Activated naive CD8-positive, alpha-beta T cell treated with anti-CD3 and anti-CD28 coated beads for 36 hours (primary cell): ENCODE measurements around the gene BBLN. TPM values are rescaled to one million over a fixed set of nuclear protein-coding genes. Genes with fewer than 3 reads are reported as not detected.

Experiments
- DNase-seq: peaks from one replicate; pipeline ENCODE4 v3.0.0; 2021
- H3K27ac Mint-ChIP-seq: one replicate; pipeline ENCODE4 v1.8.0; 2022; ENCODE audit warnings: mild to moderate bottlenecking, moderate library complexity, mixed read lengths
- H3K27me3 Mint-ChIP-seq: one replicate; pipeline ENCODE4 v1.8.0; 2022; ENCODE audit warnings: mild to moderate bottlenecking, mixed read lengths
- H3K36me3 Mint-ChIP-seq: one replicate; pipeline ENCODE4 v1.8.0; 2021; ENCODE audit warnings: mild to moderate bottlenecking, mixed read lengths
- H3K4me1 Mint-ChIP-seq: one replicate; pipeline ENCODE4 v1.8.0; 2021; ENCODE audit warnings: mixed read lengths
- H3K4me3 Mint-ChIP-seq: one replicate; pipeline ENCODE4 v1.8.0; 2022; ENCODE audit warnings: mild to moderate bottlenecking, moderate library complexity, mixed read lengths
- H3K9me3 Mint-ChIP-seq: one replicate; pipeline ENCODE4 v1.8.0; 2022; ENCODE audit warnings: mixed read lengths
- total RNA-seq, 2 experiments: library from RNA; stranded (reverse); gene quantifications; one replicate each; pipeline ENCODE4 v1.2.3, GENCODE V29; 2021

The BBLN gene
- total RNA-seq, 2 experiments from 2014 or later, result 74.1 to 77.3 TPM

DNA sequence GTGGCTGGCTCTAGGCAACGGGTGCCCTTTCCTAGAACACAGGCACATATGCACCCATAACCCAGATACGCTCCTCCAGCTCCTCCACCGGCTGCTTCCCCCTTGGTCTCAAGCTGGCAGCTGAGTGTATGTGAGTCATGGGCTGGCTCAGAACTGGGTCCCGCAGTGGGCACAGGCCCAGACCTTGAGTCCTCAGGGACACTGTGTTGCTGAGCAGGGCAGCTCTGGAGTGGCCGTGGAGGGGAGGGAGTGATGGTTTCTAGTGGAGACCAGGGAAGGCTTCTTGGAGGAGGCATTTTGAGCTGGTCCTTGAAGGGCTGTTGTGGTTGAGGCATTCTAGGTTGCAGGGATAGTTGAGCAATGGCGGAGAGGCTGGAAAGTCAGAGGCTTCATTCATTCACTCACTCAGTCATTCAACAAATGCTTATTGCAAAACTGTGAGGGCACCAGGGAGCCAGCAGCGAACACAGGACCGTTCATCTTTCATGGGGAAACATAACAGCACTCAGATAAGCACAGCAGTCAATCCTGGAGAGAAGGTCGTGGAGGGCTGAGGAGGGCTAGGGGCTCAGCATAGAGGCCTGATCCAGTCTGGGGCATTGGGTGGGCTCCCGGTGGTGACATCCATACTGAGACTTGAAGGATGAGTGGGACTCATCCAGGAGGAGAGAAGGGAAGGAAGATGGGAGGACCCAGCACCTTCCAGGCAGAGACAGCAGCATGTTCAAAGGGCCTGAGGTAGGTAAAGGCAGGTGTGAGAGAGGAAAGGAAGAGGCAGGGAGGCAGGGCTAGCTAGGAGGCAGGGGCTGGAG is 2.4 kb downstream of the BBLN start:
- Mint-ChIP-seq H3K27me3 (no peaks in the 10 kb centered on the region), H3K4me1 (peaks cover 22% of the 10 kb centered on the region), H3K4me3 (peak overlapping the region; percentile 9), H3K27ac (no peak overlapping the region), H3K36me3 (peaks cover 17% of the 10 kb centered on the region), H3K9me3 (no peaks in the 10 kb centered on the region)
- DNase-seq, result no peak

DNA sequence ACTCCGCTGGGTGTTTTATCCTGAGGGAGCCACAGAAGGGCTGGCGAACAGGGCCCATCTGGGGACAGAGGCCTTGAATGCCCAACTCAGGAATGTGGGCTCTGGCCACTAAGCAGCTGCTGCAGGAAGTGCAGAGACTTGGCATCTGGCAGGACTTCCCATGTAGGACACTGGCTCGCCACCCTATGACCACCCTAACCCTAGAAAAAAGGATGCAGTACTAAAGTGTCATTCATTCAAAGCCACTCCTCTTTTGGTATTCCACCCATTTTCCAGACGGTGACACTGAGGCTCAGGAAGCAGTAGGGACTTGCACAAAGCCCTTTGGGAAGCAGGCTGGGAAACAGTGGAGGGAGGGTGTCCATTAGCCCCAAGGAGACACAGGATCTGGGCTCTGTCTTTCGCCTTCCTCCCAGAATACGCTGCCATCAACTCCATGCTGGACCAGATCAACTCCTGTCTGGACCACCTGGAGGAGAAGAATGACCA is 3.0 kb downstream of the BBLN start:
- no peaks in the 10 kb centered on the region for H3K9me3 Mint-ChIP-seq
- peaks cover 17% of the 10 kb centered on the region for H3K36me3 Mint-ChIP-seq
- DNase-seq, result no peak
- H3K27ac Mint-ChIP-seq, result no peak overlapping the region
- H3K4me3 Mint-ChIP-seq, result no peak overlapping the region
- peaks cover 22% of the 10 kb centered on the region for H3K4me1 Mint-ChIP-seq
- no peaks in the 10 kb centered on the region for H3K27me3 Mint-ChIP-seq

DNA sequence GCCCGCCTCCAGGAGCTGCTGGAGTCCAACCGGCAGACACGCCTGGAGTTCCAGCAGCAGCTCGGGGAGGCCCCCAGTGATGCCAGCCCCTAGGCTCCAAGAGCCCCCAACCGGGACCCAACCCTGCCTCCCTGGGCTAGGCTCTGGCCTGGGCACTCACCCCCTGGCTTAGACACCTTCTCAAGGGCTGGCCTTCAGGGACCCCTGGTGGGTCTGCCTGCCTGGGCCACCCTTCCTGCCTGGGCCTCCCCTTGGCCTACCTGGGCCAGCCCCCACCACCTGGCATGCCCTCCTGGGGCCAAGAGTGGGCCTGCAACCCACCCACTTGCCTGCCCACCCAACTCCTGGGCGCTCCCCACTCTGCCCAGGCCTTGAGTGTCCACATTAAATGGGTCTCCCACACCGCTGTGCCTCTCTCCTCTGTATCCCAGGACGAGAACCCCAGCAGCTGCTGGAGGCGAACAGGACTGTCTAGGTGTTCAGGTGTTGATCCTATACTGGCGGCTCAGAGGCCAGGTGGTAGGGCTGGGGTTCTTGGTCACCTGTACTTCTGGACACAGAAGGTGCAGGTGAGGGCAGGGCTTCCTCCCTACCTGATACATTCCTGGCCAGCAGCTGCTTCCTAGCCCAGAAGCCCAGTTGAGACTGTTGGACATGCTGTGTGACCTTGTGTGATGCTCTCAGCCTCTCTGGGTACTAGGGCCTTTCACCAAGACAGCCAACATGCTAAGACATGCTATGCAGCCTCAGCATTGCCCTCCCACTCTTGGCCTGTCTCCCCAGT is 3.6 kb downstream of the BBLN start:
- Mint-ChIP-seq H3K9me3 (no peaks in the 10 kb centered on the region), H3K4me3 (no peak overlapping the region), H3K36me3 (peaks cover 20% of the 10 kb centered on the region), H3K27me3 (no peaks in the 10 kb centered on the region), H3K27ac (no peak overlapping the region), H3K4me1 (peaks cover 22% of the 10 kb centered on the region)
- DNase-seq, result no peak

DNA sequence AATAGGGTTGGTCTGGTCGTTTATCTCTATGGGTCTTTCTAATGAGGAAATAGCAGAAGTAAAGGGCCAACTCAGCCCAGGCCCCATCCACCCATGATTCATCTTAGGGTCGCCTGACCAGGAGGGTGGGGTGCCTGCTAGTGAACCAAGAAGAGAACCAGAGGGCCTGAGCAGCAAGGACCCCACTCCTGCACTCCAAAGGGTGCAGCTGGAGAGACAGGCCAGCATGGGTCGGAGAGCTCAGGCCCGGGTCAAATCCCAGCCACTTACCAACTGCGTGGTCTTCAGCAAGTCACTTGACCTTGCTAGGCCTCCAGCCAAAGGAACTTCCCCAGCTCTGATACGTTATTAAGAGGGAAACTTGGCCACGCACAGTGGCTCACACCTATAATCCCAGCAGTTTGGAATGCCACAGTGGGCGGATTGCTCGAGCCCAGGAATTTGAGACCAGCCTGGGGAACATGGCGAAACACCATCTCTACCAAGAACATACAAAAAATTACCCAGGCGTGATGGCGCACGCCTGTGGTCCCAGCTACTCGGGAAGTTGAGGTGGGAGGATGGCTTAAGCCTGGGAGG is 4.3 kb downstream of the BBLN start:
- Mint-ChIP-seq H3K36me3 (peaks cover 22% of the 10 kb centered on the region), H3K9me3 (no peaks in the 10 kb centered on the region), H3K27ac (no peak overlapping the region), H3K4me3 (no peak overlapping the region), H3K4me1 (peaks cover 19% of the 10 kb centered on the region), H3K27me3 (no peaks in the 10 kb centered on the region)
- no peak for DNase-seq

DNA sequence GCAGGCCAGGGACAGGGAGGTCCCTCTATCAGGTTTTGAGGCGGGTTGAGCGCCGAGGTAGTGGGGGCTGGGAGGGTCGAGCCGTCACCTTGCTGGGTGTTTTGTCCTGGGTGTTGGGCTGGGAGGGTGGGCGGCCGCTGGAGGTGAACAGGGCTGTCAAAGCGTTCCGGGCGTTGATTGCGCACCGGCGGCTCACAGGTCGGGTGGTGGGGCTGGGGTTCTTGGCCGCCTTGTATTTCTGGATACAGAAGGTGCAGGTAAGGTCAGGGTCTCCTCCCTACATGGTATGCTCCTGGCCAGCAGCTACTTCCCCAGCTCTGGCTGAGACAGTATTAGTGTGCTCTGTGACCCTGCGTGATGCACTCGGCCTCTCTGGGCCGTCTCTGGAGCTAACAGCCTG is 6.1 kb downstream of the BBLN start:
- no peak for DNase-seq
- Mint-ChIP-seq H3K27me3 (no peaks in the 10 kb centered on the region), H3K36me3 (peaks cover 26% of the 10 kb centered on the region), H3K9me3 (no peaks in the 10 kb centered on the region), H3K4me3 (no peak overlapping the region), H3K4me1 (peaks cover 12% of the 10 kb centered on the region), H3K27ac (no peak overlapping the region)

DNA sequence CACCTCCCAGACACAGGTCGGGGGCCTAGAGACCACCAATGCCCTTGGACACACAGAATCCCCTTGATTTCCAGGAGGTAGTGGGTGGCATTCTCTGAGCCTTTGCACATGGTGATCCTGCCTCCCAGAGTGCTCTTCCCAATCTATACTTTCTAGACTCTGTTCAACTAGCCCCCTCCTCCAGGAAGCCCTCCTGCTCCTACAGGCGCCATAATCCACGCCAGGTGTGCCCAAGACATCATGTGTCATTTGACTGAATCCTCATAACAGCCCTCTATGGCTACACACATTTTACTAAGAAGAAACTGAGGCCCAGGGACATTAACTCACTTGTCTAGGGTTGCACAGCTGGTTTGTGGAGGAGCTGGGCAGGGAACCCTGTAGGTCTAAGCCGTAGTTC is 7.1 kb downstream of the BBLN start:
- no peak overlapping the region for H3K4me3 Mint-ChIP-seq
- peaks cover 4% of the 10 kb centered on the region for H3K4me1 Mint-ChIP-seq
- H3K27ac Mint-ChIP-seq, result no peak overlapping the region

DNA sequence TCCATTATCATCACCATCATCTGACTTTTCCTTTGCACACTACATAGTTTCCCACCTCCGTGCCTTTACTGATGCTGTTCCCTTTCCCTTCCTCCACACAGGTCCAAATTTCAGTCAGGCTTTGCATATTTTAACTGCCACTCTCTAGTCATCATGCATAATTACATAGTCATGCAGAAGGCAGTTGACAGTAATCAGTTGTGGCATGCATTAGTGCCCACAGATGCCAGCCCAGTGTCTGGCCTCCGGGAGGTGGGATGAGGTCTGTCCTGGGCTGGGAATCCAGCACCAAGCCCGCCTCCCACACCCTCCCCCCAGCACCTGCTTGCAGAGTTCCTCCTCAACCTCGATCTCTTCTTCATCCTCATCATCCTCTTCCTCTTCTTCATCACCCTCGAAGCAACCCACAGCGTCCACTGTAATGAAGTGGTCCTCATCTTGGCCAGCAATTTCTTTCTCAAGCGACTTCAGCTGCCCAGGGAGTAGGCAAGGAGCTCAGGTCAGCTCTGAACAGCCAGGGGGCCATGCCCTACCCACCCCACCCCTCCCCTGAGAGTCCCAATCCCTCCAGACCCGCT is 8.8 kb downstream of the BBLN start:
- no peak overlapping the region for H3K4me3 Mint-ChIP-seq
- no peaks in the 10 kb centered on the region for H3K9me3 Mint-ChIP-seq
- H3K27me3 Mint-ChIP-seq, result no peaks in the 10 kb centered on the region
- no peak overlapping the region for H3K27ac Mint-ChIP-seq
- peaks cover 2% of the 10 kb centered on the region for H3K4me1 Mint-ChIP-seq
- no peak for DNase-seq
- H3K36me3 Mint-ChIP-seq, result peaks cover 15% of the 10 kb centered on the region

More for the DNA sequence above, 7.1 kb downstream of the BBLN start:
- no peaks in the 10 kb centered on the region for H3K9me3 Mint-ChIP-seq
- peaks cover 21% of the 10 kb centered on the region for H3K36me3 Mint-ChIP-seq
- no peak for DNase-seq
- no peaks in the 10 kb centered on the region for H3K27me3 Mint-ChIP-seq

DNA sequence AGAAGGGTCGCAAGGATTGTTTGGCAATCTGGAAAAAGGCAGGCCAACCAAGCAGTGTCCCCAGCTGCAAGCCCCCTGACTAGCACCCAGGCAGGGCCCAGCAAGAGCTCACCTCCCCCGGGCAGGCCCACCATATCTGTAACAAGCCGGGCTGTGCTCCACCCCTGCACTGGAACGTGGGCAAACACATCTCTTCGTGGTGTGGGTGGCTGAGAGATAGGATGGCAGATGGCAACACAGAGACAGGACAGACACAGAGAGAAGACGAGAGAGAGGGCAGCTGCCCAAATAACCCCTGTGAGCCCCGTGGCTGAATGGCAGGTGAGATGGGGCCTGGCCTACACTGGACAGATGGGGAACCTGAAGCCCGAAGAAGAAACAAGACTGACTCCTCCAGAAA is 9.4 kb downstream of the BBLN start:
- Mint-ChIP-seq H3K27me3 (no peaks in the 10 kb centered on the region), H3K9me3 (no peaks in the 10 kb centered on the region), H3K4me1 (peaks cover 2% of the 10 kb centered on the region), H3K36me3 (peaks cover 11% of the 10 kb centered on the region), H3K4me3 (no peak overlapping the region), H3K27ac (no peak overlapping the region)
- DNase-seq, result no peak

DNA sequence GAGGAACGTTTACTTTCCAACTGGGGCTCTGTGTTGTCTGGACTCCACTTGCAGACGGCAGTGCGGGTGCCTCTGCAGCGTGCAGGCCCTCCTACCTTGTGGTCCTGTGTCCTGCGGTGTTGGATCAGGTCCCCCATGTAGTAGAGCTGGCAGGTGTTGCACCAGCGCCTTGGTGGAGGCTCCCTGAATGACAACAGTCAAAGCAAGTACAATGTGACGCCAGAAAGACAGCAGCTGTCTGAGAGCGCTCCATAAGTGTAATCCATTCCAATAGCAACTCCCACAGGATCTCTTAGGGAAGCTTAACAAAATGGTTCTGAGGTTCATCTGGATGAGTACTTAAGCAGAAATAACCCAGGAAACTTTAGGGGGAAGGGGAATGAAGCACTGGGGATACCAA is 9.9 kb downstream of the BBLN start:
- Mint-ChIP-seq H3K4me1 (peaks cover 2% of the 10 kb centered on the region), H3K27ac (no peak overlapping the region), H3K9me3 (no peaks in the 10 kb centered on the region), H3K36me3 (peaks cover 9% of the 10 kb centered on the region), H3K4me3 (no peak overlapping the region), H3K27me3 (no peaks in the 10 kb centered on the region)
- DNase-seq, result no peak

DNA sequence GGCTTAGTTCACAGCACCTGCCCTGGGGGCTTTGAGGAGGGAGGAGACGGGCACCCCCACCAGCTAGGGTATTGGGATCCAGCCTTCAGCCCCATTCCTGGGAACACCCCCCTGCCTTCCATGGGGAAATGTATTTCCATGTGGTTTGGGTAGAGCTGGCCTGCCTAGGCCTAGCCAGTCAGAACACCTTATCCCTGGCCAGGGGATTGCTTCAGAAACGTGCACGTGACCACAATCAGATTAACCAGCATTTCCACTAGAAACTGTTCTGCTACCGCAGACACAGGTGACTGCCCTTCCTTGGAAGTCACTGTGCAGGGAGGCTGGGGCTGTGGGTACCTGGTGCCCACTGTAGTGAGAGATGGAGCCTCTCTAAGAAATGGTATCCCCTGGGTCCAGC is 14.0 kb downstream of the BBLN start:
- H3K4me1 Mint-ChIP-seq, result no peaks in the 10 kb centered on the region
- H3K27ac Mint-ChIP-seq, result no peak overlapping the region
- no peak for DNase-seq

DNA sequence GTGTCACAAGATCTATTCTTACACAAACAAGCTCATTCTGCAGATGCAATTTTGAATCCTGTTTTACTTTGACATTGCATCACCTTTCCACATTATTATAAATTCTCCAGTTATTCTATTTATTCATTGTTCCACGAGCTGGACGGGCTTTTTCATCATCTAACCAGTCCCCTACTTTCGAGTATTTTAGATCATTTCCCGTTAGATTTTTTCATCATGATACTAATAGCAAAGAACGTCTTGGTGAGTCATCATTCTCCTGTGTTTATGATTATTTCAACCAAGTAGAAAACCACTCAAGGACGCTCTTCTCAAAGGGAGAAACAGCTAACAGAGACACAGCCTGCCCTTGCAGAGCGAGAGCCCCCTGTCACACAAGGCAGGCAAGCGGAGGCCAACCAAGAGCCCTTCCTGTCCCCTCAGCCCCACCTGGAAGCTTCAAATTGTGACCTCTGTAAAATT is 15.1 kb downstream of the BBLN start:
- Mint-ChIP-seq H3K27me3 (no peaks in the 10 kb centered on the region), H3K4me3 (no peak overlapping the region), H3K9me3 (no peaks in the 10 kb centered on the region), H3K4me1 (no peaks in the 10 kb centered on the region), H3K36me3 (peaks cover 15% of the 10 kb centered on the region), H3K27ac (no peak overlapping the region)
- no peak for DNase-seq

More for the DNA sequence above, 14.0 kb downstream of the BBLN start:
- no peak overlapping the region for H3K4me3 Mint-ChIP-seq
- H3K36me3 Mint-ChIP-seq, result peaks cover 8% of the 10 kb centered on the region
- no peaks in the 10 kb centered on the region for H3K9me3 Mint-ChIP-seq
- no peaks in the 10 kb centered on the region for H3K27me3 Mint-ChIP-seq

DNA sequence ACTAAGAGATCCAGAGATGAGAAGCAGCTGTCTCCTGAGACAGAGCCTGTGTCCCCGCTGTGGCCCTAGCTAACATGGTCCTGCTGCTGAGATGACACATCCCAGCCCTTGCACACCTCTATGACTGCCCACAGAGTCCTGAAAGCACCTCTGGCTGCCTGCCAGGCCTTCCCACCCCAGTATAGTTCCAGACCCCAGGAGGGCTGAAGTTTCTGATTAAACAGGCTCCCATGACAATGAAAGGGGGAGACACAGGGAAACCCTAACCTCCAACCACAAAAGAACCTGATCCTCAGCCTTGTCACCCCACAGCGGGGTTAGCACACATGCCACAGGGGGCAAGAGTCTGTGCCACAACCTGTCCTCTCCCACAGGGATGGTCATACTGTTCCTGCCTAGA is 15.7 kb downstream of the BBLN start:
- no peaks in the 10 kb centered on the region for H3K9me3 Mint-ChIP-seq
- H3K4me3 Mint-ChIP-seq, result no peak overlapping the region
- H3K27me3 Mint-ChIP-seq, result no peaks in the 10 kb centered on the region
- H3K27ac Mint-ChIP-seq, result no peak overlapping the region
- DNase-seq, result no peak
- H3K36me3 Mint-ChIP-seq, result peaks cover 18% of the 10 kb centered on the region
- H3K4me1 Mint-ChIP-seq, result no peaks in the 10 kb centered on the region

DNA sequence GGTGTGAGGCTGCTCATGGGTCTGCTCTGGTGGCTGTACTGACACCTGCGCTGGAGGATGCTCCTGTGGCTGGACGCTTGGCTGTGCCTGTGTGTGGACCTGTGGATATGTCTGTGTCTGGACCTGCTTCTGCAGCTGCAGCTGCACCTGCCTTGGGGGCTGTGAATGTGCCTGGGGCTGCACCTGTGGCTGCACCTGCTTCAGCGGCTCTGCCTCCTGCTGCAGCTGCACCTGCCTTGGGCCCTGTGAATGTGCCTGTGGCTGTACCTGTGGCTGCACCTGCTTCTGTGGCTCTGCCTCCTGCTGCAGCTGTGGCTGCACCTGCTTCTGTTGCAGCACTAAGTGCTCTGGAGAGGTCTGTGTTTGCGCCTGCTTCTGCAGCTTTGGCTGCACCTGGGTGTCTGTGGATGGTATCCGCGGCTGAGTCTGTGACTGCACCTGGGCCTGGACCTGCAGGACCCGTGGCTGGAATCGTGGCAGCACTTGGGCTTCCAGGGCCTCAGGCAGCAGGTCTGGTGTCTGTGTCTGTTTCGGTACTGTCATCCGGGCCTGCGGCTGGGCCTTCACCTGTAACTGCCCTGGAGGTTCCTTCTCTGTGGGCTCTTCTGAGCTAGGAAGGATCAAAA is 18.9 kb downstream of the BBLN start:
- Mint-ChIP-seq H3K9me3 (no peaks in the 10 kb centered on the region), H3K27me3 (no peaks in the 10 kb centered on the region), H3K4me3 (no peak overlapping the region), H3K36me3 (peaks cover 24% of the 10 kb centered on the region), H3K4me1 (peaks cover 3% of the 10 kb centered on the region), H3K27ac (no peak overlapping the region)
- no peak for DNase-seq

DNA sequence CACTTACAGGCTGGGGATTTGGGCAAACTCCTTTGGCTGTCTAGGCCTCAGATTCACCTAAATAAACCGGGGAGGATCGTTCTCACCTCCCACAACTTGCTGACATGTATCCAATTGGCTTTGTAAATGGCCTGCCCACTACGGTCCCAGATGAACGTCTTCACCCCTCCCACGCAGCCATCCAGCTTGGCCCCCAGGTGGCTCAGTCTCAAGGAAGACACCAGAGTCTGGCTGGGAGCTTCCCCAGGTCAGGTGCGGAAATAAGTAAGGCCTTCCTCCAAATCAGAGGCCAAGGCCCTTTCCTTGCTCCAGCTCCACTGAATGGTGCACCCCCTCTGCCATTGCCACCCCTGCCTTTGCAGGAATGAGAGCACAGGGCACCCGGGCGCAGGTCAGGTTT is 19.9 kb downstream of the BBLN start:
- no peak overlapping the region for H3K27ac Mint-ChIP-seq
- peaks cover 5% of the 10 kb centered on the region for H3K4me1 Mint-ChIP-seq
- peaks cover 24% of the 10 kb centered on the region for H3K36me3 Mint-ChIP-seq
- DNase-seq, result no peak
- H3K27me3 Mint-ChIP-seq, result no peaks in the 10 kb centered on the region
- no peak overlapping the region for H3K4me3 Mint-ChIP-seq
- no peaks in the 10 kb centered on the region for H3K9me3 Mint-ChIP-seq
